ENCODE data around the gene TPRG1. TPM values are rescaled to one million over a fixed set of nuclear protein-coding genes. Genes with fewer than 3 reads are reported as not detected.
A peak's percentile ranks its signal among the peaks of the same experiment; 100 is the strongest.

Gene TPRG1
- total RNA-seq, 6 experiments from 2014 or later, result 8.0 to 33.6 (median 18.1) TPM

- H3K4me1 ChIP-seq, result peaks cover 0 to 2% (median 0%) of the 10 kb centered on the region in 4 donors
- no peak overlapping the region for H3K4me3 ChIP-seq
- H3K9me3 ChIP-seq, result no peaks in the 10 kb centered on the region
- DNase-seq (no peak), ATAC-seq (no peak)
- H3K27me3 ChIP-seq, result no peaks in the 10 kb centered on the region
- WGBS (ENCODE audit: insufficient coverage, low coverage, low lambda C conversion rate, missing lambda C conversion rate), result 93% methylated on average over 5 of the region's 5 CpGs
- no peaks in the 10 kb centered on the region for H3K36me3 ChIP-seq
- intact Hi-C loops (cut with DNase I), result no loop called here
- H3K27ac ChIP-seq, result no peak overlapping the region
- TF ChIP-seq POLR2A (IDR thresholded peaks at IDR 0.05) (no peak), CTCF (IDR thresholded peaks at IDR 0.05) (no peak)
These were observed 181.7 kb downstream of the TPRG1 start for GRCh38 chr3:189353318-189353965.

- no peaks in the 10 kb centered on the region for H3K36me3 ChIP-seq
- H3K4me1 ChIP-seq, result peaks cover 0 to 2% (median 0%) of the 10 kb centered on the region in 4 donors
- 76% methylated on average over 6 of the region's 6 CpGs for WGBS (ENCODE audit: insufficient coverage, low coverage, low lambda C conversion rate, missing lambda C conversion rate)
- H3K27me3 ChIP-seq, result no peaks in the 10 kb centered on the region
- intact Hi-C loops (cut with DNase I), result no loop called here
- ATAC-seq, result no peak
- DNase-seq, result no peak
- H3K9me3 ChIP-seq, result no peaks in the 10 kb centered on the region
- no peak for TF ChIP-seq POLR2A (IDR thresholded peaks at IDR 0.05)
- TF ChIP-seq CTCF (IDR thresholded peaks at IDR 0.05), result no peak
- no peak overlapping the region for H3K27ac ChIP-seq
- H3K4me3 ChIP-seq, result no peak overlapping the region
These were observed 182.5 kb downstream of the TPRG1 start for GRCh38 chr3:189353988-189354889.

- Histone ChIP-seq H3K4me1 (peaks cover 0 to 2% (median 0%) of the 10 kb centered on the region in 4 donors), H3K9me3 (no peaks in the 10 kb centered on the region), H3K27ac (no peak overlapping the region), H3K27me3 (no peaks in the 10 kb centered on the region), H3K36me3 (no peaks in the 10 kb centered on the region), H3K4me3 (no peak overlapping the region)
- intact Hi-C loops (cut with DNase I), result no loop called here
- ATAC-seq (peak in 1 of 4 donors; percentile 29), DNase-seq (no peak)
- TF ChIP-seq CTCF (IDR thresholded peaks at IDR 0.05), result no peak
- no peak for TF ChIP-seq POLR2A (IDR thresholded peaks at IDR 0.05)
- 64% methylated on average over 2 of the region's 2 CpGs for WGBS (ENCODE audit: insufficient coverage, low coverage, low lambda C conversion rate, missing lambda C conversion rate)
These were observed 183.3 kb downstream of the TPRG1 start for GRCh38 chr3:189355115-189355480.

- Histone ChIP-seq H3K36me3 (no peaks in the 10 kb centered on the region), H3K9me3 (no peaks in the 10 kb centered on the region), H3K4me1 (peaks cover 0 to 2% (median 0%) of the 10 kb centered on the region in 4 donors), H3K27ac (no peak overlapping the region), H3K27me3 (no peaks in the 10 kb centered on the region), H3K4me3 (no peak overlapping the region)
- 70% methylated on average over 5 of the region's 6 CpGs for WGBS (ENCODE audit: insufficient coverage, low coverage, low lambda C conversion rate, missing lambda C conversion rate)
- no peak for DNase-seq
- intact Hi-C loops (cut with DNase I), result no loop called here
- ATAC-seq, result peak; percentile 87 to 99 (median 96)
- TF ChIP-seq CTCF (IDR thresholded peaks at IDR 0.05), result no peak
- no peak for TF ChIP-seq POLR2A (IDR thresholded peaks at IDR 0.05)
These were observed 183.9 kb downstream of the TPRG1 start for GRCh38 chr3:189355481-189356201.

Measured in right lobe of liver (tissue), 6 donors.